NCI-H1436 treated with DMSO at 0.1 percent for 48 hours (cell line): ENCODE data around the gene RNASE2.
A peak's percentile ranks its signal among the peaks of the same experiment; 100 is the strongest.
"Not testable (repeated sequence)": the region's sequence is repeated elsewhere in the genome, so short reads cannot be mapped to it uniquely, and the experiment has no call there.

ENCODE experiments used
- DNase-seq: peaks from one replicate; lab custom pipeline; 2025; lab: John Stamatoyannopoulos, UW

RNASE2 gene

GRCh38 chr14:20982646-20983369 is 27.5 kb downstream of the RNASE2 start:
- DNase-seq: no peak

- not testable (repeated sequence) for DNase-seq
Measured at GRCh38 chr14:20985650-20986049, 30.4 kb downstream of the RNASE2 start.

- DNase-seq: no peak
Measured at GRCh38 chr14:20986811-20987210, 31.5 kb downstream of the RNASE2 start.

- DNase-seq: no peak
Measured at GRCh38 chr14:20988717-20989470, 33.6 kb downstream of the RNASE2 start.

GRCh38 chr14:20989471-20989786 is 34.1 kb downstream of the RNASE2 start:
- no peak for DNase-seq

- DNase-seq: peak; percentile 62
Measured at GRCh38 chr14:20989787-20990600, 34.7 kb downstream of the RNASE2 start, which contains the start of gene METTL17. Gene METTL17 (plus strand): TSS chr14:20989980. CDS start chr14:20990003, 23 bp downstream.

- DNase-seq: no peak
Measured at GRCh38 chr14:20996521-20996920, 41.2 kb downstream of the RNASE2 start.

GRCh38 chr14:20997115-20997514 is 41.8 kb downstream of the RNASE2 start:
- no peak for DNase-seq

GRCh38 chr14:20997564-20997963 is 42.3 kb downstream of the RNASE2 start:
- no peak for DNase-seq

GRCh38 chr14:20998139-20998538 is 42.9 kb downstream of the RNASE2 start:
- no peak for DNase-seq

GRCh38 chr14:20998674-20999366 is 43.5 kb downstream of the RNASE2 start, which contains the start of gene SLC39A2:
Gene SLC39A2 (plus strand): TSS chr14:20999293. CDS start chr14:20999447, 154 bp downstream.
- no peak for DNase-seq

GRCh38 chr14:20999591-20999990 is 44.3 kb downstream of the RNASE2 start:
- no peak for DNase-seq

- no peak for DNase-seq
Measured at GRCh38 chr14:21001218-21001617, 45.9 kb downstream of the RNASE2 start.

GRCh38 chr14:21003788-21004346 is 48.6 kb downstream of the RNASE2 start:
- DNase-seq: no peak
